A673 (cell line): Measurements from ENCODE around the gene BOLA2B. TPM values are rescaled to one million over a fixed set of nuclear protein-coding genes. Genes with fewer than 3 reads are reported as not detected.

Experiments used
- BruUV-seq: library from RNA; stranded (reverse); fragments of 400-500 nt; replicated peaks from 2 replicates; lab custom pipeline; 2021; lab: Mats Ljungman, UMichigan
- CTCF ChIA-PET: fragments of 300-600 bp; sonication (Branson Sonifier 250); formaldehyde crosslinking; loops from one replicate; lab custom pipeline; 2022; ENCODE audit warnings: antibody characterized with exemption; lab: Charles Lee
- POLR2A ChIA-PET: fragments of 300-600 bp; sonication (Branson Sonifier 250); formaldehyde crosslinking; loops from one replicate; lab custom pipeline; 2022; ENCODE audit warnings: antibody characterized with exemption; ENCODE audit not compliant: low non-redundant PET; lab: Charles Lee
- DNase-seq: peaks from one replicate; pipeline ENCODE4 v3.0.0-alpha.2; 2015; ENCODE audit warnings: low spot score
- H3K27ac ChIP-seq: fragments of 200-600 bp; sonication (generic); 2 replicates; pipeline ENCODE4 v1.5.1; 2016; ENCODE audit warnings: mixed run types, low read depth, mild to moderate bottlenecking, mixed read lengths, antibody characterized with exemption, low read length; ENCODE audit not compliant: poor library complexity, severe bottlenecking
- H3K27me3 ChIP-seq: fragments of 200-600 bp; sonication (generic); replicated peaks from 2 replicates; pipeline ENCODE4 v1.6.1; 2017; ENCODE audit warnings: mixed run types, low read depth, mild to moderate bottlenecking, mixed read lengths, antibody characterized with exemption, low read length; ENCODE audit not compliant: insufficient read depth, poor library complexity
- H3K36me3 ChIP-seq: fragments of 200-600 bp; sonication (generic); 2 replicates; pipeline ENCODE4 v1.6.1; 2016; ENCODE audit warnings: mixed run types, mild to moderate bottlenecking, mixed read lengths, antibody characterized with exemption, low read length; ENCODE audit not compliant: insufficient read depth, poor library complexity, severe bottlenecking
- H3K4me1 ChIP-seq: fragments of 200-600 bp; sonication (generic); 2 replicates; pipeline ENCODE4 v1.6.1; 2017; ENCODE audit warnings: mixed run types, mild to moderate bottlenecking, mixed read lengths, antibody characterized with exemption, low read length; ENCODE audit not compliant: insufficient read depth, poor library complexity, severe bottlenecking
- H3K4me3 ChIP-seq: fragments of 200-600 bp; sonication (generic); 2 replicates; pipeline ENCODE4 v1.5.1; 2016; ENCODE audit warnings: low read depth, mixed run types, mild to moderate bottlenecking, mixed read lengths, low read length; ENCODE audit not compliant: poor library complexity, severe bottlenecking
- H3K9me3 ChIP-seq: fragments of 200-600 bp; sonication (generic); 2 replicates; pipeline ENCODE4 v1.6.1; 2016; ENCODE audit warnings: mixed run types, low read depth, mild to moderate bottlenecking, mixed read lengths, antibody characterized with exemption, low read length; ENCODE audit not compliant: poor library complexity, severe bottlenecking
- EZH2 ChIP-seq: fragments of 200-600 bp; sonication (generic); IDR thresholded peaks from 2 replicates; pipeline ENCODE4 v1.6.1; 2017; ENCODE audit warnings: borderline replicate concordance, low read depth, mild to moderate bottlenecking, mixed read lengths, antibody characterized with exemption, low read length; ENCODE audit not compliant: poor library complexity, severe bottlenecking
- intact Hi-C: fragments of 100-400 bp; cut with micrococcal nuclease; formaldehyde crosslinking; loops from one replicate; pipeline ENCODE4 v1.10.0; 2022; ENCODE audit not compliant: unreplicated experiment
- total RNA-seq: library from RNA; stranded (reverse); gene quantifications from 2 replicates; pipeline ENCODE4 v1.2.3, GENCODE V29; 2021
- TF ChIP-seq, protein P1 (sequence below): fragments of 300-800, 200-600 bp; sonication (generic); conservative IDR thresholded peaks from 2 replicates; pipeline ENCODE4 v1.5.1; 2017; ENCODE audit warnings: low read depth, mild to moderate bottlenecking, antibody characterized with exemption, low read length, moderate library complexity, mixed read lengths

The BOLA2B gene
- total RNA-seq, 1 experiment from 2014 or later, result 225 TPM

- Histone ChIP-seq H3K9me3 (peaks cover 4% of the 10 kb centered on the region), H3K27me3 (no peaks in the 10 kb centered on the region), H3K27ac (no peak overlapping the region), H3K4me1 (no peaks in the 10 kb centered on the region), H3K36me3 (no peaks in the 10 kb centered on the region), H3K4me3 (no peak overlapping the region)
- TF ChIP-seq, protein P1, sequence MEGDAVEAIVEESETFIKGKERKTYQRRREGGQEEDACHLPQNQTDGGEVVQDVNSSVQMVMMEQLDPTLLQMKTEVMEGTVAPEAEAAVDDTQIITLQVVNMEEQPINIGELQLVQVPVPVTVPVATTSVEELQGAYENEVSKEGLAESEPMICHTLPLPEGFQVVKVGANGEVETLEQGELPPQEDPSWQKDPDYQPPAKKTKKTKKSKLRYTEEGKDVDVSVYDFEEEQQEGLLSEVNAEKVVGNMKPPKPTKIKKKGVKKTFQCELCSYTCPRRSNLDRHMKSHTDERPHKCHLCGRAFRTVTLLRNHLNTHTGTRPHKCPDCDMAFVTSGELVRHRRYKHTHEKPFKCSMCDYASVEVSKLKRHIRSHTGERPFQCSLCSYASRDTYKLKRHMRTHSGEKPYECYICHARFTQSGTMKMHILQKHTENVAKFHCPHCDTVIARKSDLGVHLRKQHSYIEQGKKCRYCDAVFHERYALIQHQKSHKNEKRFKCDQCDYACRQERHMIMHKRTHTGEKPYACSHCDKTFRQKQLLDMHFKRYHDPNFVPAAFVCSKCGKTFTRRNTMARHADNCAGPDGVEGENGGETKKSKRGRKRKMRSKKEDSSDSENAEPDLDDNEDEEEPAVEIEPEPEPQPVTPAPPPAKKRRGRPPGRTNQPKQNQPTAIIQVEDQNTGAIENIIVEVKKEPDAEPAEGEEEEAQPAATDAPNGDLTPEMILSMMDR, result no peak
- TF ChIP-seq EZH2, result no peak
- CTCF ChIA-PET, result no interaction called here
- BruUV-seq, result no TSS peak
- POLR2A ChIA-PET, result no interaction called here
- intact Hi-C loops, result no loop called here
- no peak for DNase-seq
These were observed 36.3 kb downstream of the BOLA2B start for GRCh38 chr16:30157214-30157613.

- H3K4me3 ChIP-seq, result no peak overlapping the region
- POLR2A ChIA-PET, result no interaction called here
- BruUV-seq, result no TSS peak
- CTCF ChIA-PET, result no interaction called here
- TF ChIP-seq, protein P1, result no peak
- TF ChIP-seq EZH2, result no peak
- no peaks in the 10 kb centered on the region for H3K27me3 ChIP-seq
- H3K27ac ChIP-seq, result no peak overlapping the region
- intact Hi-C loops, result no loop called here
- peaks cover 4% of the 10 kb centered on the region for H3K9me3 ChIP-seq
- no peaks in the 10 kb centered on the region for H3K36me3 ChIP-seq
- no peak for DNase-seq
- H3K4me1 ChIP-seq, result no peaks in the 10 kb centered on the region
These were observed 38.3 kb downstream of the BOLA2B start for GRCh38 chr16:30155188-30155587.

GRCh38 chr16:30152517-30152916, 40.9 kb downstream of the BOLA2B start:
- no peak overlapping the region for H3K27ac ChIP-seq
- peaks cover 4% of the 10 kb centered on the region for H3K4me1 ChIP-seq
- no peaks in the 10 kb centered on the region for H3K36me3 ChIP-seq
- intact Hi-C loops, result no loop called here
- H3K27me3 ChIP-seq, result no peaks in the 10 kb centered on the region
- H3K9me3 ChIP-seq, result peaks cover 4% of the 10 kb centered on the region
- POLR2A ChIA-PET, result no interaction called here
- TF ChIP-seq EZH2, result no peak
- TF ChIP-seq, protein P1, result no peak
- BruUV-seq, result no TSS peak
- no peak overlapping the region for H3K4me3 ChIP-seq
- DNase-seq, result no peak
- CTCF ChIA-PET, result no interaction called here
